Measurements from ENCODE around the gene ARMC9.
"Not testable (repeated sequence)": the region's sequence is repeated elsewhere in the genome, so short reads cannot be mapped to it uniquely, and the experiment has no call there.

Gene ARMC9, protein sequence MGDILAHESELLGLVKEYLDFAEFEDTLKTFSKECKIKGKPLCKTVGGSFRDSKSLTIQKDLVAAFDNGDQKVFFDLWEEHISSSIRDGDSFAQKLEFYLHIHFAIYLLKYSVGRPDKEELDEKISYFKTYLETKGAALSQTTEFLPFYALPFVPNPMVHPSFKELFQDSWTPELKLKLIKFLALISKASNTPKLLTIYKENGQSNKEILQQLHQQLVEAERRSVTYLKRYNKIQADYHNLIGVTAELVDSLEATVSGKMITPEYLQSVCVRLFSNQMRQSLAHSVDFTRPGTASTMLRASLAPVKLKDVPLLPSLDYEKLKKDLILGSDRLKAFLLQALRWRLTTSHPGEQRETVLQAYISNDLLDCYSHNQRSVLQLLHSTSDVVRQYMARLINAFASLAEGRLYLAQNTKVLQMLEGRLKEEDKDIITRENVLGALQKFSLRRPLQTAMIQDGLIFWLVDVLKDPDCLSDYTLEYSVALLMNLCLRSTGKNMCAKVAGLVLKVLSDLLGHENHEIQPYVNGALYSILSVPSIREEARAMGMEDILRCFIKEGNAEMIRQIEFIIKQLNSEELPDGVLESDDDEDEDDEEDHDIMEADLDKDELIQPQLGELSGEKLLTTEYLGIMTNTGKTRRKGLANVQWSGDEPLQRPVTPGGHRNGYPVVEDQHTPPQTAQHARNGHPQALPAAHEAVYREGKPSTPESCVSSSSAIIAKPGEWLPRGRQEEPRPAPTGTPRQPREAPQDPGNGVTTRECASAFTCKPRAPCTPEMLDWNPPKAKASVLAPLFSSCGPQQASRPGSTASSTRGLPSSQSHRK

DNA sequence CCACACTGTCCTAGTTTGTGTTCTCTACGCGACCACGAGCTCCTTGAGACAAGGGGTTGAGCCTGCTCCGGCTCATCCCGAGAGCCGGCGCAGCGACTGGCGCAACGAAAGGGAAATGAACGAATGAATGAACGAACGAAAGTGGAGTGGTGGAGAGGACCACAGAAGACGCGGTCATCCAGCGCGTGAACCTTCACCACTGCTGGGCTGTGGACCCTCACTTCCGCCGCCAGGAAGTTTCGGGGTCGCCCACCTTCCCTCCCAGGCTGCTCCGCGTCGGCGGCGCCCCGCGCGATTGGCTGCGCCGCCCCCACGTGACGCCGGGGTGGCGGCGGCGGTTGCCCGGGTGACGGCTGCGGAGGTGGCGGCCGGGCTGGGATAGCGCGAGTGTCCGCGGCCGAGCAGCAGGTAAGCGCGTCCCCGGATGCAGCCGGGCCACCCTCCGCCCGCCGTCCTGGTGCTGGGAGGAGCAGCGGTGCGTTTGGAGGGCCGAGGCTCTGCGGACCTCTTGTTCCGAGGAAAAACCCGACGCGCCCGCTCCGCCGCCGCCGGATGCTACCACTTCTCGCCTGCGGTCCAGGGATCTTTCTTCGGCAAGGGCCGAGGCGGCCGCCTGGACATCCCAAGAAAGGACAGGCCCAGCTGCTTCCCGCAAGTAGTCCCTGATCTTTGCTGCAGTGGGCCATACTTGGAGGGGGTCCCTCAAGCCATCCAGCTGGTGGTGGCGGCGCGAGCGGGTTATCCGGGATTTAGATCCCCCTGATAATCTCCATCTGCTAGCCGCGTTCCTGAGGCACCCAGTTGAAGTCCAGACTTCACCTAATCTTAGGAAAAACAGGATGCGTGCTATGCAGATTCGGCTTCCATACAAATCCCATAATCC, at the start of gene ARMC9:
Gene ARMC9, plus strand, starts transcription at position 341 of the 883 bp plus-strand sequence. CDS start 7,608 bp downstream, outside the sequence.
- DNase-seq = peak; percentile 55

DNA sequence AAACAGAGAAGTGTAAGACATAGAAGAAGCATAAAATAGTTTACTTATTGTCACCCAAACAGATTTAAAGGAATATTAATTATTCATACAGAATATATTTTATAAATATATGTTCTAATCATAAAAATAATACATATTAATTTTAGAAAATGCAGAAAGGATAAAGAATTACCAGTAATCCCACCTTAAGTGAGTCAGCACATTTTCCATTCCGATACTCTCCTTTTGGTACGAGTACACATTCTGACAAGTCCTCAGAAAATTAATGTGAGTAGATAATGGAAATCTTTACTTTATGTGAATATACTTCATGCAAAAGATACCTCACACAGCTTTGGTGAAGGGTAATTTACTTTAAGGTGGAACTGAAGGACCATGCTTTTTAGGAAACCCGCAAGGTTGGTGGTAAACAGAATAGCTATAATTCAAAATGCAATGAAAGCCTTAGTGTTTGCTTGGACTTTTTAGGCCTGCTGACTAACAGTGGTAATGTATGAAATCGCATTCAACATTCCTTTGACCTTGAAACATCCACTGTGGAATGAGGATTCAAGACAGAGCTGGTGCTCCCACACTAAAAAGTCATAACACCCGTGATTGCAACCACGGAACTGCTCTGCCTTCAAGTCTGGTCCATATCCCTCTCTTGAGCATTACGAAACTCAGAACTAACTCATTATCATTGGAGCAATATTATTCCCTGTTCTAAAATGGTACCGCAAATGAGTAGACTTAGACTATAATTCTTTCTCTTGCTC, 45.5 kb upstream of the ARMC9 start:
- no peak for DNase-seq

DNA sequence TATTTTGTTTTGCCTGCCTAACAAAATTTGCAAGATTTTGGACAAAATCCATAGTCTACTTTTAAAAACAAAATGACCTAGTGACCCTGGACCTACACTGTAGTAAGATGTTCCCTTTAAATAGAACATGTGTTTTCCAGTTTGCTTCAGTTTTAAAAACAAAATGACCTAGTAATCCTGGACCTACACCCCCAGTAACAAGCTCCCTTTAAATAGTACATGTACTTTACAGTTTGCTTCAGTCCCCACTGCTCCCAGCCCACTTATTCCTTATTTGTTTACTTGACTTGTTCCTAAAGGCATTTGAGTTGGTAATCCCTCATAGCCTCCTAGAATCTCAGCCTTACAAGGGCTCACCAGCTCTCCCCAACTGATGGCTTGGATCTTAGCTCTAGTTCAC, 39.1 kb upstream of the ARMC9 start:
- DNase-seq = no peak

DNA sequence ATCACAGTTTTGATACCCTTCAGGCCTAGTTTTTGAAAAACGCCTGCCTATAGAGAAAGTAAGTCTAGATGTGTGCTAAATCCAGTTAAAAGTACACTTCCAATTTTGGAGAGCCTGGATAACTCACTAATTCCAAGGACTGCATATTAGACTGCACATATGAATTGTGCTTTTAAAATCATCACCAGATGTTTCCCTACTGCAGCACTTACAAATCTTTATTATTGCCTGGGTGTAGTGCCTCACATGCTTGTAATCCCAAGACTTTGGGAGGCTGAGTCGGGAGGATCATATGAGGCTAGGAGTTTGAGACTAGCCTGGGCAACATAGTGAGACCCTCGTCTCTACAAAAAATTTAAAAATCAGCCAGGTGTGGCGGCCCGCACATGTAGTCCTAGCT, 37.7 kb upstream of the ARMC9 start:
- DNase-seq = no peak

DNA sequence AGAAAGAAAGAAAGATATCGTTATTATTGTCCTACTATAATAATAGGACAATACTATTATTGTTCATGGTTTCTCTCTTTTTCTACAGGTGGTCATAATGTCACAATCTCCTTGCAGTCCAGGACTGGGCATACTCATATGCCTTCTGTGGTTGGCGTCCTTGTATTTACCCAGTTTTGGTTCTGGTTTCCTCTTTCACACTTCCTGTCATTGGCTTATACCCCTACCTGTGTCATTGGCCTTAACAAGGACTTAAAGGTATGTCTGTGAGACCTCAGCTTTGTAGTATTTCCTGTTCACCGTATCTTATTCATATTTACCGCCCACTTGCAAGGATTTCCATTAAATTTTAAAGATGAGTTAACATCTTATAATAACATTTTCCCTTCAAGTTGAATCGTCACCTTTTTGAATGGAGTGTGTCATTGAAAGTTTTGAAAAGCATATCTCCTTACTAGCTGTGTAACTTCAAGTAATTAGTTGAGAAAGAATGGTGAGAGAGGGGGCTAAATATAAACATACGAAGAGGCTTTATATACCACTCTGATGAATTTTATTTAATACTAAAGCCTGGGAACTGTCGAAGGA, 37.1 kb upstream of the ARMC9 start:
- DNase-seq = no peak

DNA sequence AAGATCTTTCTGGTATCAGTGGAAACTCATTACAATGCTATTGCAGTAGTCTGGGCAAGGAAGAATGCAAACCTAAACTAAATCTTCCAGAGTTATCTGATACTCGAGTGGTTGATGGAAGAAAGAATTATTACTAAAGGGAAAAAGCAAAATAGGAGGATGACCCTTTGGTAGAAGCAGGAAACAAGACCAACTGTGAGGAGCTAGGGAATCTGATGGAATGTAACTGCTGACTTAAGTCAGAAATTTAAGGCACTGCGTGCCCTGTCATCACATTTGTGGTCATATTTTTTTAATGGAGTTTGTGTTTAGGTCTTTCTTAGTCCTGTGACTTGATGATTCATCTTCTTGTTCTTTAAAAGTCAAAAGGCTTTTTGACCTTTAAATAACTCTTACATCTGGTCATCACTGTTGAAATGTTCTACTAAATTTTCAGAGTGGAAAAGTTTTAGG, 36.5 kb upstream of the ARMC9 start:
- no peak for DNase-seq

DNA sequence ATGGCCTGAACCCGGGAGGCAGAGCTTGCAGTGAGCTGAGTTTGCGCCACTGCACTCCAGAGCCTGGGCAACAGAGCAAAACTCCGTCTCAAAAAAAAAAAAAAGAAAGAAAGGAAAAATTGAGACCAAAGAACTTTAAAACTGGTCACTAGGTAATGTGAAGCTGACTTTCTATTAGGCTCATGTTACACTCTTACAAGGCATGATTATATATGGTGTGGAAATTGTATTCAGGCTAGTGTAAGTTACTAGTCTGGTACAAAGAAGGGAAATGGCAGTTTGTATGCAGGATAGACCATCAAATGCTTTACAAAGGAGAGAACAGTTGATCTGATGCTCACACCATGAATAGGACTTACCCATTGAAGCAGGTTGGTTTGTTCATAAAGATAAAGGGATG, 35.4 kb upstream of the ARMC9 start:
- DNase-seq = no peak

DNA sequence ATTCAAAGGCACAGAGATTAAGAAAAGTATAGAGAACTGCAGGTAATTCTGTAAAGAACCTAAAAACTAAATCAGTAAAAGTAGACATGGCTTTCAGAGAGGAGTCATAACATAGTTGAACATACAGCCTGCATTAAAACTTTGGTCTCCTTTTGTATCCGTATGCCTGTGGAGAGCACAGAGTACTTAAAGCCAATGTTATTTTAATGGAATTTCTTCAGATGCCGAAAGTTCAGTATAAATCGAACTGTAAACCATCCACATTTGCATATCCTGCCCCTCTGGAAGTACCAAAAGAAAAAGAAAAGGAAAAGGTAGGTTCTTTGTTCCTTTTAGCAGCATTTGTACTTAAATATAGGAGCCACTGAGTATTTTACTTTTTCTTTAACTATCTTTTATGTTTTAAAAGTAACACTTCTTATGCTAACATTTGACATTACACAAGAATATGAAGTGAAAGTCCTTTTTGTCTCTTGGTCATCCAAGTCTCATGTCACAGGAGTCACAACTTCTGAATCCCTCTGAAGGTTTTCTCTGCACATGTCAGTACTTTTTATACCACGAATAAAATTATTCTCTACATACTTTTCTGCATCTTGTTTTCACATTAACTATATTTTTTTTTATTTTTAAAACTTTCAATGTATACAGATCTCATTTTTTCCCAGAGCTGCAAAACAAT, 34.9 kb upstream of the ARMC9 start:
- no peak for DNase-seq

DNA sequence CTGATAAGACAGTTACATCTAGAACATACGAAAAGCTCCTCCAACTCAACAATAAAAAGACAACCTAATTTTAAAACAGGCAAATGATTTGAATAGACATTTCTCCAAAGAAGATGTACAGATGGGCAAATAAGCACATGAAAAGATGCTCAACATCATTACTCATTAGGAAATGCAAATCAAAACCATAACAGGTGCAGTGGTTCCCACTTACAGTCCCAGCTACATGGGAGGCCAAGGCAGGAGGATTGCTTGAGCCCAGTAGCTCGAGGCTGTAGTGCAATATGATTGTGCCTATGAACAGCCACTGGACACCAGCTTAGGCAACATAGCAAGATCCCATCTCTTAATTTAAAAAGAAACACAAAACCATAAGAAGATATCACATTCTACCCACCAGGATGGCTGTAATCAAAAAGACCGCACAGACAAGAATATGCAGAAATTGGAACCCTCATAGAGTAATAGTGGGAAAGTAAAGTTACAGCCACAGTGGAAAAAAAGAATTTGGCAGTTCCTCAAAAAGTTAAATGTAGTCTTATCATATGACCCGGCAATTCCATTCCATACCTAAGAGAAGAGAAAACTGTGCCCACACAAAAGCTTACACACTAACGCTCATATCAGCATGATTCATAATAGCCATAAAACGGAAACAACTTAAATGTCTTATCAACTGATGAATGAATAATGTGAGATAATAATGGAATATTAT, 30.5 kb upstream of the ARMC9 start:
- no peak for DNase-seq

DNA sequence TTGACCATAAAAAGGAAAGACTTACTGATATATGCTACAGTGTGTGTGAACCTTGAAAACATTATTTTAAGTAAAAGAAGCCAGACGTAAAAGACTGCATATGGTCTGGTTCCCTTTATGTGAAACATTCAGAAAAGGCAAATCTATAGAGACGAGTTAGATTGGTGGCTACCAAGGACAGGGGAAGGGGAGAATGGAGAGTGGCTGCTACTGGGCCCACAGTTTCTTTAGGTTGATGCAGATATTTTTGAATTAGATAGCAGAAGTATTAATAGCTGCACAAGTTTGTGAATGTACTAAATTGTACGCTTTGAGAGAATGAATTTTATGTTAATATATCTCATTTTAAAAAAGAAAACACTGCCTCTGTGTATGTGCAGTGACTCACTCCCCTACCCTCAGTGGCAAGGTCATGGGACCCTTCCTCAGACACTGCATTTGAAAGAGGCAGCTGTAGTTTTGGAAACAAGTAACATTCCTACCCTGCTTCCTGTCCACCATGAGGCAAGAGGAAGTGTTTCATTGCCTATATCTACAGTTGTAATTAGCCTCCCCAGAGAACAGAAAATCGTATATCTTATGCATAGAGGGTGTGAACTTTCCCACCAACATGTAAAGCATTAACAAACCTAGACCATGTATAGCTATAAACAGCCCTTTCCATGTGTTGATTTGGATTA, 29.8 kb upstream of the ARMC9 start:
- DNase-seq = no peak

DNA sequence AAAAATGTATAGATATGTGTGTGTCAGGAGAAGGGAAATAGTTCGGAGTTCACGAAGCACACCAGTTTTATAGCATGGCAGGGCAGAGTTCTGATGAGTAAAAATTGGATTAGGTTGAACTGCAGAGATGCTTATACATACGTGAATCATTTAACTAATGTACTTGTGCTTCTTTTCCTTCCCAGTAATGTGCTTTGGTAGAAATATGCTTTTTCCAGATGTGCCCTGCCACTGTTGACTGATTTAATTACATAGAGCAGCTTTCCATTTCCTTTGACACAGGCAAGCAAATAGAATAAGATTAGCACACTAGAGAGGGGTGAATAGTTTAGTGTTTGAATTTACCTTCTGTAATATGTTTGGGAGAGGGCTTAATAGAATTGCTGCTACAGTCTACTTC, 28.9 kb upstream of the ARMC9 start:
- DNase-seq = no peak

DNA sequence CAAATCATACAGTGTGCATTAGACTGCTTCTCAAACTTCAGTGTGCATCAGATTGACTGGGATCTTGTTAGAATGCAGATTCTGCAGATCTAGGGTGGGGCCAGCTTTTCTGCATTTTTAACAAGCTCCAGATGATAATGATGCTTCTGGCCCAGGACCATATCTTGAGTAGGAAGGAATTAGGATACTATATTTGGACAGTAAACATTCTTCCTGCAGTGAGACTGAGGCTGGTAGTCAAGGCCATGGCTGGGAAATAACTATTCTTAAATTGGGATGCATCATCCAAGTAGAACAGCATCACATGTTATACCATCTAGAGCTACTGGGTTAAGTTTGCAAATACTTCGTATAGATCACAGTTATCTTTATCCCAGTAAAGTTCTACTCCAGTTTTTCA, 28.4 kb upstream of the ARMC9 start:
- DNase-seq = no peak

DNA sequence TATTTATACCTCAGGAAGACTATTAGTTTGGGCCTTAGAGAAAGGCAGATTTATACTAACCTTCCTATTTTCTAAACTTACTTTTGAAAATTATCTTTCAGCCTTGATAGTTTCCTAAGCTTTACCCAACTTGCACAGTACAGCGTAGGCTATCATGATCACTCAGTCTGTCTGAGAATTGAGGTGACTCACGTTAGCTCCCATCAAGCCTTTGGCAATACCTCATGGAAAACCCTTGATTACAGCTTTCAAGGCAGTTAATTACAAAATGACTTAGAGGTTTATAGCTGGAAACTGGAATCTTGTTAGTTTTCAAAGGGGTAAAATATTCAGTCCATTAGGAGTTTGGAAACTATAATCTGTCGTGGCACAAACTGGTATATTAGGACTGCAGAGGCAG, 26.4 kb upstream of the ARMC9 start:
- DNase-seq = no peak

DNA sequence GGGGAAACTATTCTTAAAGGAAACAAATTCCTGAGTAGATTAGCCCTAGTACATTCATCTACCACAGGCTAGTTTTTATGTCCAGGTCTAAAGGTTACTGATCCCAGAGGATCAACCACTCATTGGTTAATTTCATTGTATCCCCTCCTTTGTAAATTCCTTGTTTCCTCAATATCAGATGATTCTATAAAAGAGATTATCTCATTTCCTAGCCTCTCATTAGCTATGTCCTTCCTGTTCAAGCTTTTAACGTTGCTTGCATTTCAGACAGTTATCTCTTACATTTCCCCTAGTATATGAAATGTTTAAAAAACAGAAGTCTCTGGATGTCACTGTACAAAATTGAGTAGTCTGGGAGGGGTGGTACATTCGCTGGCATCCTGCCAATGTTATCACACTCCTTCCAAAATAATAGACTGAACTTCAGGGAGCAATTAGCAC, 24.2 kb upstream of the ARMC9 start:
- no peak for DNase-seq

DNA sequence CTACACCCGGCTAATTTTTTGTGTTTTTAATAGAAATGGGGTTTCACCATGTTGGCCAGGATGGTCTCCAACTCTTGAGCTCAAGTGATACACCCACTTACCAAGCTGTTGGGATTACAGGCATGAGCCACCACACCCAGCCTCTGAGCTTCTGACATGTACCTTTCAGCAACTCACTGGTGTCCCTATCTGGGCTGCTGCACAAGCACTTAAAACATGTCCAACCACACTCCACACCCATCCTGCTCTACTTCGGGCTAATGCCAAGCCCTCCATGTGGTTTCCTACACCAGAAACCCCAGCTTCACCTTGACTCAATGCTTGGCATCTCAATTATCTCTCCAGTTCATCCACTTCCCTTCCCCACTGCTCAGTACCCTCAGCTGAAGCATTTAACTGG, 22.4 kb upstream of the ARMC9 start:
- no peak for DNase-seq

DNA sequence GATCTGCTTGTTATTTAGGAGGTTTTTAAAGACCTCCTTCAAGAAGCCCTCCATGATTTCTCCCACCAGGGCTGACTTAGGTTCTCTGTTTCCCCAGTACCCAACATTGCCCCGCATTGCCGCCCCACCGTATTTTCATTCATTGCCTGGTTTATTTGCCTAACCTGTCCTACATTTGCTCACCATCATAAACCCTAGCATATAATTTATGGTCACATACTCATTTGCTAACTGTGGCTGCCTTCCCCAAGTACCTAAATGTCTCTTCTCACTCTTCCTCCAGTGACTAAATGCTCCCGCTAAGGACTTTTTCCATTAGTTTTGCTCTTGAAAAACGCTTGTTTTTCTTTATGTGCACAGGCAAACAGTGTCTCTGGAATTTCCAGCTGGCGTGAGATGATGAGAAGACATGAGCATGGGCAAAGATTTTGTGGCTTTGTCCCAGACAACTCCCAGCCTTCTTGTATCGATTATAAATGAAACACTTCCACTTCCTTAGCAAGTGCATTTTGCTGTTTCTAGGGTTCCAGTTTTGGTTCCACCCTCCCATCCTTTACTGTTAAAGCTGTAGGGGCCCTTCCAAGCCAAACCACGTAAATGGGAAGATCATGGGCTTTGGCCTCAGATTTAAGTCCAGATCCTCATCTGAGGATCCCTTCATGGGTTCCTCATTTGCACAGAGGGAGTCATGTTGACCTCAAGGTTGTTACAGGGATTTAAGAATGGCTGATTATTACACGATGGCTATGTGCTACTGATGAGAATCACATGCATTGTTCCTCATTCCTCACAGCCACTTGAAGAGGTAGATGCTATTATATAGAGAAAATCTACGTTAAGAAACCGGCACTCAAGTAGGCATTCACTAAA, 21.0 kb upstream of the ARMC9 start:
- DNase-seq = no peak

DNA sequence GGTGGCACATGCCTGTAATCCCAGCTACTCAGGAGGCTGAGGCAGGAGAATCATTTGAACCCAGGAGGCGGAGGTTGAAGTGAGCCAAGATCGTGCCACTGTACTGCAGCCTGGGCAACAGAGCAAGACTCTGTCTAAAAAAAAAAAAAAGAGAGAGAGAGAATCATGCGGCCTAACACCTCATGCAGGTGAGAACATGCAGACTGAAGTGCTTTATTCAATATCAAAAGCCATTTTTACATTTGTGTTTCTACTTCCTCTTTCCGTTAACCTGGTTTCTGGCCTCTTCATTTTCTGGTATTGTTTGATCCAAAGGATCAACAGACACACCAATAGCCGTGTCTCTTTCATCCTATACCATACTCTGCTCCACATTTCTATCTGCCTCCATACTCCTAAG, 19.6 kb upstream of the ARMC9 start:
- not testable (repeated sequence) for DNase-seq

DNA sequence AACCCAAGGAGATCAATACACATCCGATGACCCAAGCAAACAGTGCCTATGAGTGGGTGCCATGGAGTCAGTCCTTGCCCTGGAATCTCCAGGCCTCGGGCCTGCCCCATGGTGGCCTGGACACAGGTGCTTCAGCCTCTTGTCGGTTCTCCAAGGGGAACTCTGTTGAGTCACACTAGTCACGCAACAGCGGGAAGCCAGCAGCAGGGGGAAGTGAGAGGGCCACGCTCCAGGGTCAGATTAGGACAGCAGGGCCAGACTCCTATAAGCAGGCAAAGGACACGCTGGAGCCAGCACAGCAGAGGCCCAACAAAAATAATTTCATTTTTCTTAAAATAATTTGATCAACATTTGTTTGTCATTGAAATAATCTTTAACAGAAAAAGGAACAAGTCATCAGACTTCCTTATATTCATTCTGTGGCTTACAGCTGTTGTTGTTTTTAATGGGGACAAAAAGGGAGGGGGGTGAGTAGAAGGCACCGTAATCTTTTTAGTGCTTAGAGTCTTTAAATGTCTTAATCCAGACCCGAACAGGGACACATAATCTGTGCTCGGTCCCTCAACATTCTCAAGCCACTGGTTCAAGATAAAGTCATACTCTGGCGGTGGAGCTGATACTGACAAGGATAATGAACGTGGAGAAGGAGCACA, 16.4 kb upstream of the ARMC9 start:
- no peak for DNase-seq
